ENCODE results near the gene CPM.

- TF ChIP-seq CTCF (conservative IDR thresholded peaks at IDR 0.05; ENCODE audit: low read length) (no peak), EZH2phosphoT487 (IDR thresholded peaks at IDR 0.05; ENCODE audit: borderline replicate concordance, low read depth, low read length) (no peak)
These were observed 17.5 kb upstream of the CPM start for GRCh38 chr12:68950511-68950910.
